ENCODE data around the gene PANX1. TPM values are rescaled to one million over a fixed set of nuclear protein-coding genes. Genes with fewer than 3 reads are reported as not detected.

Gene PANX1
- total and polyA plus RNA-seq, 2 experiments from 2014 or later: 9.5 to 40.8 TPM

DNA sequence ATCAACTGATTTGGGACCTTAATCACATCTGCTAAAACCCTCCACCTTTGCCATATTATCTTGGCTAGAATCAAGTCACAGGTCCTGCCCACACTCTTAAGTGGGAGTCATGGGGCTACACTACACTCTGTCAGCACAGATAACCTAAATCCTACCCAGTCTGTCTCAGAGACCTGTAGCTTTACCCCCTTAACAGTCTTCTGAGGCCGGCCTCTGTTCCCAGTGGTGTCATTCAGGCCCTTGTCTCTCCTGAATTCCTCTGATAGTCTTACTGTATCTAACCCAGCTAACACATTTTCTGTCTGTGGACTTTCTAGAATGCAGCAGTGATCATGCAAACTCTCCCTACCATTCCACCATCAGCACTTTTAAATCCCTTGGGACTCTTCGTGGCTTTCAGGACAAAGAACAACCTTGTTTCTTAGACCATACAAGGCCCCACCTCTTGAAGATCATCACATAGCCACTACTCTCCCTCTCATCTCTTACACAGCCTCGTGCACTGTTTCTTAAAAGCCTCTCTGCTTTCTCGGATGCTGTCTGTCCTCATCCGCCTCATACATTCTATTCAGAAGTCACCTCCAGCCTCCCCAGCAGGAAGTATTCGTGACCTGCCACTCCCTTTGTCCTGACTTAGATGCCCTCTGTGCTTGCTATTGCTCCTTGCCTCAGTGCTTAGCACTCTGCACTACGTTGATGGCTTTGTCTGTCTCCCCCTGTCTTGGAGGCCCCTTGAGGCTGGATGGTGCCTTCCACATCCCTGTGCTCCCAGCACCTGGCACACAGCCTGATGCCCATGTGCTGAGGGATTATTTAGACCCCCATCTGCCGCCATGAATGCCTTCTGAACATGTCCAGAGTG, 57.9 kb downstream of the PANX1 start:
- H4K20me1 ChIP-seq (replicated peaks; ENCODE audit: insufficient read depth): peaks cover 1% of the 10 kb centered on the region
- Mint-ChIP-seq H3K9me3 (peaks cover 4% of the 10 kb centered on the region; the same call in 2 of the 3 replicates), H3K27me3 (ENCODE audit: insufficient read depth, low read depth, poor library complexity) (peaks cover 9% of the 10 kb centered on the region), H3K27ac (no peak overlapping the region), H3K4me3 (no peak overlapping the region), H3K4me1 (peaks cover 16% of the 10 kb centered on the region), H3K36me3 (ENCODE audit: low read depth) (peaks cover 15% of the 10 kb centered on the region; the same call in 2 of the 3 replicates)
- peaks cover 7% of the 10 kb centered on the region; the same call in 1 of the 2 replicates for H3K4me1 ChIP-seq (ENCODE audit: insufficient read depth)
- no peak overlapping the region for H2AFZ ChIP-seq
- no peak overlapping the region for H3K27ac ChIP-seq (ENCODE audit: low read depth)
- TF ChIP-seq ZNF331 (CRISPR knock-in tag; IDR thresholded peaks at IDR 0.05; ENCODE audit: low read depth) (no peak), CREB1 (CRISPR knock-in tag; IDR thresholded peaks at IDR 0.05; ENCODE audit: low read depth) (no peak), NANOG (IDR thresholded peaks at IDR 0.05; ENCODE audit: borderline replicate concordance) (no peak), JUNB (IDR thresholded peaks at IDR 0.05; ENCODE audit: unreplicated experiment) (no peak), CTCF (conservative IDR thresholded peaks at IDR 0.05; ENCODE audit: low read depth in 2 of 2) (no peak), EZH2phosphoT487 (IDR thresholded peaks at IDR 0.05; ENCODE audit: unreplicated experiment) (no peak), REST (IDR thresholded peaks at IDR 0.05; ENCODE audit: unreplicated experiment) (no peak), ZNF114 (CRISPR knock-in tag; IDR thresholded peaks at IDR 0.05) (no peak), EZH2 (IDR thresholded peaks at IDR 0.05; ENCODE audit: low read depth, unreplicated experiment) (no peak), STAT1 (IDR thresholded peaks at IDR 0.05; ENCODE audit: unreplicated experiment) (no peak), POLR2AphosphoS5 (IDR thresholded peaks at IDR 0.05; ENCODE audit: low read depth) (no peak)
- TF ChIP-seq, protein P1, sequence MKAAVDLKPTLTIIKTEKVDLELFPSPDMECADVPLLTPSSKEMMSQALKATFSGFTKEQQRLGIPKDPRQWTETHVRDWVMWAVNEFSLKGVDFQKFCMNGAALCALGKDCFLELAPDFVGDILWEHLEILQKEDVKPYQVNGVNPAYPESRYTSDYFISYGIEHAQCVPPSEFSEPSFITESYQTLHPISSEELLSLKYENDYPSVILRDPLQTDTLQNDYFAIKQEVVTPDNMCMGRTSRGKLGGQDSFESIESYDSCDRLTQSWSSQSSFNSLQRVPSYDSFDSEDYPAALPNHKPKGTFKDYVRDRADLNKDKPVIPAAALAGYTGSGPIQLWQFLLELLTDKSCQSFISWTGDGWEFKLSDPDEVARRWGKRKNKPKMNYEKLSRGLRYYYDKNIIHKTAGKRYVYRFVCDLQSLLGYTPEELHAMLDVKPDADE (IDR thresholded peaks at IDR 0.05): no peak
- TF ChIP-seq, protein P2, sequence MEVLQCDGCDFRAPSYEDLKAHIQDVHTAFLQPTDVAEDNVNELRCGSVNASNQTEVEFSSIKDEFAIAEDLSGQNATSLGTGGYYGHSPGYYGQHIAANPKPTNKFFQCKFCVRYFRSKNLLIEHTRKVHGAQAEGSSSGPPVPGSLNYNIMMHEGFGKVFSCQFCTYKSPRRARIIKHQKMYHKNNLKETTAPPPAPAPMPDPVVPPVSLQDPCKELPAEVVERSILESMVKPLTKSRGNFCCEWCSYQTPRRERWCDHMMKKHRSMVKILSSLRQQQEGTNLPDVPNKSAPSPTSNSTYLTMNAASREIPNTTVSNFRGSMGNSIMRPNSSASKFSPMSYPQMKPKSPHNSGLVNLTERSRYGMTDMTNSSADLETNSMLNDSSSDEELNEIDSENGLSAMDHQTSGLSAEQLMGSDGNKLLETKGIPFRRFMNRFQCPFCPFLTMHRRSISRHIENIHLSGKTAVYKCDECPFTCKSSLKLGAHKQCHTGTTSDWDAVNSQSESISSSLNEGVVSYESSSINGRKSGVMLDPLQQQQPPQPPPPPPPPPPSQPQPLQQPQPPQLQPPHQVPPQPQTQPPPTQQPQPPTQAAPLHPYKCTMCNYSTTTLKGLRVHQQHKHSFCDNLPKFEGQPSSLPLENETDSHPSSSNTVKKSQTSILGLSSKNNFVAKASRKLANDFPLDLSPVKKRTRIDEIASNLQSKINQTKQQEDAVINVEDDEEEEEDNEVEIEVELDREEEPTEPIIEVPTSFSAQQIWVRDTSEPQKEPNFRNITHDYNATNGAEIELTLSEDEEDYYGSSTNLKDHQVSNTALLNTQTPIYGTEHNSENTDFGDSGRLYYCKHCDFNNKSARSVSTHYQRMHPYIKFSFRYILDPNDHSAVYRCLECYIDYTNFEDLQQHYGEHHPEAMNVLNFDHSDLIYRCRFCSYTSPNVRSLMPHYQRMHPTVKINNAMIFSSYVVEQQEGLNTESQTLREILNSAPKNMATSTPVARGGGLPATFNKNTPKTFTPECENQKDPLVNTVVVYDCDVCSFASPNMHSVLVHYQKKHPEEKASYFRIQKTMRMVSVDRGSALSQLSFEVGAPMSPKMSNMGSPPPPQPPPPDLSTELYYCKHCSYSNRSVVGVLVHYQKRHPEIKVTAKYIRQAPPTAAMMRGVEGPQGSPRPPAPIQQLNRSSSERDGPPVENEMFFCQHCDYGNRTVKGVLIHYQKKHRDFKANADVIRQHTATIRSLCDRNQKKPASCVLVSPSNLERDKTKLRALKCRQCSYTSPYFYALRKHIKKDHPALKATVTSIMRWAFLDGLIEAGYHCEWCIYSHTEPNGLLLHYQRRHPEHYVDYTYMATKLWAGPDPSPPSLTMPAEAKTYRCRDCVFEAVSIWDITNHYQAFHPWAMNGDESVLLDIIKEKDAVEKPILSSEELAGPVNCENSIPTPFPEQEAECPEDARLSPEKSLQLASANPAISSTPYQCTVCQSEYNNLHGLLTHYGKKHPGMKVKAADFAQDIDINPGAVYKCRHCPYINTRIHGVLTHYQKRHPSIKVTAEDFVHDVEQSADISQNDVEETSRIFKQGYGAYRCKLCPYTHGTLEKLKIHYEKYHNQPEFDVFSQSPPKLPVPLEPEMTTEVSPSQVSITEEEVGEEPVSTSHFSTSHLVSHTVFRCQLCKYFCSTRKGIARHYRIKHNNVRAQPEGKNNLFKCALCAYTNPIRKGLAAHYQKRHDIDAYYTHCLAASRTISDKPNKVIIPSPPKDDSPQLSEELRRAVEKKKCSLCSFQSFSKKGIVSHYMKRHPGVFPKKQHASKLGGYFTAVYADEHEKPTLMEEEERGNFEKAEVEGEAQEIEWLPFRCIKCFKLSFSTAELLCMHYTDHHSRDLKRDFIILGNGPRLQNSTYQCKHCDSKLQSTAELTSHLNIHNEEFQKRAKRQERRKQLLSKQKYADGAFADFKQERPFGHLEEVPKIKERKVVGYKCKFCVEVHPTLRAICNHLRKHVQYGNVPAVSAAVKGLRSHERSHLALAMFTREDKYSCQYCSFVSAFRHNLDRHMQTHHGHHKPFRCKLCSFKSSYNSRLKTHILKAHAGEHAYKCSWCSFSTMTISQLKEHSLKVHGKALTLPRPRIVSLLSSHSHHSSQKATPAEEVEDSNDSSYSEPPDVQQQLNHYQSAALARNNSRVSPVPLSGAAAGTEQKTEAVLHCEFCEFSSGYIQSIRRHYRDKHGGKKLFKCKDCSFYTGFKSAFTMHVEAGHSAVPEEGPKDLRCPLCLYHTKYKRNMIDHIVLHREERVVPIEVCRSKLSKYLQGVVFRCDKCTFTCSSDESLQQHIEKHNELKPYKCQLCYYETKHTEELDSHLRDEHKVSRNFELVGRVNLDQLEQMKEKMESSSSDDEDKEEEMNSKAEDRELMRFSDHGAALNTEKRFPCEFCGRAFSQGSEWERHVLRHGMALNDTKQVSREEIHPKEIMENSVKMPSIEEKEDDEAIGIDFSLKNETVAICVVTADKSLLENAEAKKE (CRISPR knock-in tag; IDR thresholded peaks at IDR 0.05): no peak
- peak; percentile 13 for DNase-seq (ENCODE audit: low spot score)
- no peaks in the 10 kb centered on the region for H3K27me3 ChIP-seq (ENCODE audit: insufficient read depth)
- peak; percentile 59 for ATAC-seq
- no peak overlapping the region for H3K4me2 ChIP-seq
- H3K9me2 ChIP-seq (ENCODE audit: insufficient read depth): no peaks in the 10 kb centered on the region
- H3K4me3 ChIP-seq: no peak overlapping the region
- no peaks in the 10 kb centered on the region for H3F3A ChIP-seq (replicated peaks; ENCODE audit: low read depth)
- H3K79me2 ChIP-seq (replicated peaks; ENCODE audit: insufficient read depth): peaks cover 6% of the 10 kb centered on the region; the same call in 1 of the 2 replicates
- H3K36me3 ChIP-seq (ENCODE audit: insufficient read depth): peaks cover 1% of the 10 kb centered on the region; the same call in 1 of the 2 replicates

Measured in GM23338 (cell line).